Lower lobe of right lung (tissue), 2 donors: Measurements from ENCODE around the gene GREM1. TPM values are rescaled to one million over a fixed set of nuclear protein-coding genes. Genes with fewer than 3 reads are reported as not detected.

Experiments used
- ATAC-seq, 2 donors: fragments of 200-7000 bp; cut with Tn5 transposase; one replicate each; pipeline ENCODE4 v1.9.1; 2020 to 2022; ENCODE audit warnings: mild to moderate bottlenecking in 2 of 2, moderate library complexity in 2 of 2
- DNase-seq: peaks from one replicate; pipeline ENCODE4 v3.0.0-alpha.2; 2020
- H3K27ac ChIP-seq: fragments of 200-600 bp; one replicate; pipeline ENCODE4 v1.8.0; 2022
- H3K27me3 ChIP-seq: fragments of 200-600 bp; one replicate; pipeline ENCODE4 v1.8.0; 2022; ENCODE audit warnings: low read depth
- H3K36me3 ChIP-seq: fragments of 200-600 bp; one replicate; pipeline ENCODE4 v1.8.0; 2022; ENCODE audit warnings: mild to moderate bottlenecking
- H3K4me1 ChIP-seq: fragments of 200-600 bp; one replicate; pipeline ENCODE4 v1.8.0; 2022
- H3K4me3 ChIP-seq: fragments of 200-600 bp; one replicate; pipeline ENCODE4 v1.8.0; 2022; ENCODE audit warnings: mild to moderate bottlenecking
- H3K9me3 ChIP-seq: fragments of 200-600 bp; one replicate; pipeline ENCODE4 v1.8.0; 2022
- CTCF ChIP-seq: fragments of 200-600 bp; IDR thresholded peaks from one replicate; pipeline ENCODE4 v1.8.0; 2022; ENCODE audit warnings: antibody characterized with exemption, mild to moderate bottlenecking
- intact Hi-C: fragments of 100-400 bp; cut with DNase I; formaldehyde crosslinking; loops from one replicate; pipeline ENCODE4 v1.11.0; 2022
- total RNA-seq: library from RNA; stranded (reverse); fragmentation: NEBNext Ultra II Directional; extraction: Animal tissue kit (Norgen Biotek cat#: 25700); gene quantifications from one replicate; pipeline ENCODE4 v1.2.1, GENCODE V29; 2021
- donor health status: DM: no; HTN: yes; CAD: no; lungs with severe emphysema.

Gene GREM1
- total RNA-seq, 1 donor from 2014 or later = 3.1 TPM

GRCh38 chr15:32674681-32675080 is 43.1 kb upstream of the GREM1 start:
- H3K36me3 ChIP-seq = no peaks in the 10 kb centered on the region
- DNase-seq = no peak
- no peak for TF ChIP-seq CTCF
- H3K9me3 ChIP-seq = no peaks in the 10 kb centered on the region
- no peak for ATAC-seq
- no peaks in the 10 kb centered on the region for H3K27me3 ChIP-seq
- intact Hi-C loops = no loop called here
- H3K4me3 ChIP-seq = no peak overlapping the region
- no peak overlapping the region for H3K27ac ChIP-seq
- no peaks in the 10 kb centered on the region for H3K4me1 ChIP-seq

- ATAC-seq = peak; percentile 48 to 80
- intact Hi-C loops = no loop called here
- Histone ChIP-seq H3K27ac (no peak overlapping the region), H3K9me3 (no peaks in the 10 kb centered on the region), H3K27me3 (no peaks in the 10 kb centered on the region), H3K4me1 (no peaks in the 10 kb centered on the region), H3K36me3 (no peaks in the 10 kb centered on the region), H3K4me3 (no peak overlapping the region)
- no peak for TF ChIP-seq CTCF
- DNase-seq = no peak
Observed at GRCh38 chr15:32675466-32675865, 42.3 kb upstream of the GREM1 start.

GRCh38 chr15:32676169-32676568 is 41.6 kb upstream of the GREM1 start:
- H3K4me3 ChIP-seq = no peak overlapping the region
- no peak for ATAC-seq
- intact Hi-C loops = no loop called here

GRCh38 chr15:32677238-32677750 is 40.5 kb upstream of the GREM1 start:
- H3K36me3 ChIP-seq = no peaks in the 10 kb centered on the region
- no peak for DNase-seq
- TF ChIP-seq CTCF = no peak
- H3K9me3 ChIP-seq = no peaks in the 10 kb centered on the region
- no peaks in the 10 kb centered on the region for H3K27me3 ChIP-seq
- peaks cover 3% of the 10 kb centered on the region for H3K4me1 ChIP-seq
- no peak overlapping the region for H3K4me3 ChIP-seq
- intact Hi-C loops = no loop called here
- H3K27ac ChIP-seq = no peak overlapping the region
- ATAC-seq = no peak

More at GRCh38 chr15:32676169-32676568, 41.6 kb upstream of the GREM1 start:
- no peaks in the 10 kb centered on the region for H3K36me3 ChIP-seq
- DNase-seq = no peak
- H3K27ac ChIP-seq = no peak overlapping the region
- no peaks in the 10 kb centered on the region for H3K9me3 ChIP-seq
- no peak for TF ChIP-seq CTCF
- no peaks in the 10 kb centered on the region for H3K4me1 ChIP-seq
- no peaks in the 10 kb centered on the region for H3K27me3 ChIP-seq

GRCh38 chr15:32679298-32679690 is 38.5 kb upstream of the GREM1 start:
- DNase-seq = no peak

More at GRCh38 chr15:32679298-32679690, 38.5 kb upstream of the GREM1 start:
- ATAC-seq = no peak
- no peak for TF ChIP-seq CTCF
- H3K27ac ChIP-seq = no peak overlapping the region
- peaks cover 7% of the 10 kb centered on the region for H3K4me1 ChIP-seq
- no peak overlapping the region for H3K4me3 ChIP-seq
- no peaks in the 10 kb centered on the region for H3K36me3 ChIP-seq
- no peaks in the 10 kb centered on the region for H3K27me3 ChIP-seq
- H3K9me3 ChIP-seq = no peaks in the 10 kb centered on the region
- intact Hi-C loops = no loop called here
